HG02840 (cell line): ENCODE data around the gene ATXN10.

Source experiments
- ATAC-seq: cut with Tn5 transposase; IDR thresholded peaks from one replicate; pipeline ENCODE4 v1.9.1; 2021; ENCODE audit warnings: mild to moderate bottlenecking, moderate library complexity, moderate number of reproducible peaks; ENCODE audit not compliant: unreplicated experiment, low FRiP score

ATXN10 gene

DNA sequence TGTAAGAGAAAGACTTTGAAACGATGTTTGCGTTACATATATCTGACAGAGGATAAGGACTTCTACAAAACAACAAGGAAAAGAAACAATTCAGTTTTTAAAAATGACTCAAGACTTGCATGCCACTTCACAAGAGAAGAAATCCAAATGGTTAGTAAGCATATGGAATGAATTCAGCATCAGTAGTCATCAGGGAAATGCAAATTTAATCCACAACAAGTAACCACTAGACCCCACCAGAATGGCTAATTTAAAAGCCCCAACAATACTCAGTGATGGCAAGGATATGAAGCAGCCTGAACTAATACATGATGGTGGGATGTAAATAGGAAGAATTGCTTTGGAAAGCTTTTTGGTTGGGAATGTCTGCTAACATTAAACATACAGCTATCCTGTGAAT lies 142.6 kb downstream of the ATXN10 start:
- ATAC-seq = no peak

DNA sequence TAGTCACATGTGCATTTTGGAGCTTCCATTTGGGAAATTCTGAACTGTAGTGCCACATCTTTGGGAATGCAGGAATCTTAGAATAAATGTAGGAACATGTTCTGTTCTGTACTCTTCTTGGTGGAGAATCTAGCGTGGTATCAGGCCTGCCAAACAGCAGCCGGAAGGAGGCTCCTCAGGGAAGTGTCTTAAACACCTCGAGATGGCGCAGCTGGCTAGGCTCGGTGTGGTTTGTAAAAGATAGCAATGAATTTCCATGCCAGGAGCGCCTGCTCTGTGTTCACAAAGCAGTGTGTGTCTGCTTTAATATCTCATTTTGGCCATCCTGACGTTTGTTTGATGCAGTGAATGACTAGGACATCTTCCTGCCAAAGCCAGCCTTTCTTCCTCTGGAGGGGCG lies 145.1 kb downstream of the ATXN10 start:
- ATAC-seq = no peak

DNA sequence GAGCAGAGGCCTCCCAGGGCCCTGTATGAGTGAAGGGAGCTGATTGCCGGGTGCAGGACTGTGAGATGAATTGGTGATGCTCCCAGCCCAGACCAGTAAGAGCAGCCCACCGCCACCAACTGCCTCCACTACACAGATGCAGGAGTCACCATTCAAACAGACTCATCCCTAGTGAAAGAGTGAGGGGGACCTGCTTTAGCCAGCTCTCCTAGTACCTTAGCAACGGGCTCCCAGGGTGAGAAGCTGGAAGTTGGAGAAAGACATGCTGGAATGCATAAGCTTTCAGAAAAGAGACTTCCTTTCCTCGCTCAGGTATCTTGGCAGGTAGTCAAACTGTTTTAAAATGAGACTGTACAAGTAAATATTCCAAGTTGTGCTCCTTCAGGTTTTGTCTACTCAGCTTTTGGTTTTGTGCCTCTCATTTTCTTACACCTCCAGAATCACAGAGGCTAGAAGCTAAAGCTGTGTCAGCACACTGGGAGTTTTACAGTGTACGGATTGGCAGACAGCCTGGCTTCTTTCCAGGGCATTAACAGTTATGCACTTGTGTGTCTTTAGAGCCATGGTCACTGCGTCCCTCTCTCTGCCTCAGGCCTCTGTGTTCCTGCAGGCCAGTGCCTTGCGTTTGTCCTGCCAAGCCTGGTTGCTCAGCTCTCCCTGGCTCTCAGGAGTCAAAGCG lies 146.2 kb downstream of the ATXN10 start:
- no peak for ATAC-seq

DNA sequence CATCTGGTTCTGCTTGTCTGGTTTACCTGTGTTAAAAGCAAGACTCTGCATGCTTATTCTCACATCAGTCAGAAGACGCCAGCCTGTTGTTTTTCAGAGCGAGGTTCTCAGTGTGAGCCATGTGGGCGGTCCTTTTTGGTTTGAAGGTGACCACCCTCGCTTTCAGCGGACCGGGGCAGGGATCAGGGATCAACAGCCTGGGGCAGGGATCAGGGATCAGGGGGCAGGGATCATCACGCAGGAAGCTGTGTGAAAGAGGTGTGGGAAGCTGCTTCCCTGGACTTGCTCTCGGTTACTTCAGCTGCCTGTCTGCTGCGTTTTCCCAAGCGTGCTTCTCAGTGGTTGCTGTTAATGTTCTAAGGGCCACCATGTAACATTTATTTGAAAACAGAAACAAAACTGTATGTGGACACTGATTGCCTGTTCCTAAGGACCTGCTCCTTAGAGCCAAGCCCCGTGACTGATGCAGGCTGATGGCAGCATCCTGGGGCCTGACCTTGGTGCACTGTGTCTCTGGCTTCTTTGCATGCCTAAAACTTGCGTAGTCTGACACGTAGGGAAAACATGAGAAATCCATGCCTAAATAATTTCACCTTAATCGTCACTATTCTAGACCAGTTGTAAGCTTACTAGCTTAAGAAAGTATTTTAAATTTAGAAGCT lies 146.9 kb downstream of the ATXN10 start:
- no peak for ATAC-seq

DNA sequence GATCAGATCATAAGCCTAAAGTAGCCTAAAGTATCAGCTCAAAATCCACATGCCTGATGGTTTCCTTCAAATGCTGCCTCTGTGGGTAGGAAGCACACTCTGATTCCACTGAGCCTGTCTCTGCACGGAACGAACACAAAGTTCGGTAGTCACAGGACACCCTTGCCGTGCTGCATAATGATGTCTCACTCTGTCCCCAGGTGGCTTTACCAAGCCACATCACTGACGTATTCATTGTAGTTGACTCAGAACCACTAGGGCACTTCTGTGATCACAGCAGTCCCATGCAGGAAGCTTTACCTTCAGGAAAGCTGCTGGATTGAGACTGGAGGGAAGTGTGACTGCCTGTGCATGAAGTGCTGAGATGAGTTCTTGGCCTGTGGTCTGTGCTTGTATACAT lies 147.7 kb downstream of the ATXN10 start:
- ATAC-seq = no peak

DNA sequence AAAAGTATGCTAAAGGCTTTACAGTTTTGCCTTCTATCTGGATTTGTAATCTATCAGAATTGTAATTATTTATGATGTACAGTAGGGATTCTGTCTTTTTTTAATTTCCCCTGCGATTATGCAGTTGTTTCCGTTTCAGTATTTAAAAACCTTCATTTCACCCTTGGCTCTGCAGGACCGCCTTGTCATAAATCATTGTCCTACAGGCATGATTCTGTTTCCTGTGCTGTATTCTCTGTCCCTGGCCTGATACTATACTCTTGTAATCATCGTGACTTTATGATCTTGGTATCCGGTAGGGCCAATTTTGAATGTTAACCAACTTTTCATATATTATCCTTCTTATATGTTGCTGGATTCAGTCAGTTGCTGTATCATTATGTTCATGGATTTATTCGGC lies 151.7 kb downstream of the ATXN10 start:
- ATAC-seq = no peak

DNA sequence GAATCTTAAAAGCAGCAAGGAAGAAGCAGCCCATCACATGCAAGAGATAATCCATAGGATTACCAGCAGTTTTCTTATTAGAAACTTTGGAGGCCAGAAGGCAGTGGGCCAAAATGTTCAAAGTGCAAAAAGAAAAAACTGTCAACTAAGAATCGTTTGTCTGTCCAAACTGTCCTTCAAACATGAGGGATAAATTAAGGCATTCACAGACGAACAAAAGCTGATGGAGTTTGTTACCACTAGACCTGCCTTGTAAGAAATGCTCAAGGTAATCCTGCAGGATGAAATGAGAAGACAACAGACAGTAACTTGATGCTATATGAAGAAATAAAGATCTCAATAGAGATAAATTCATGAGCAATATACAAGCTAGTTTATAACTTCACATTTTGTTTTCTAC lies 154.9 kb downstream of the ATXN10 start:
- no peak for ATAC-seq

DNA sequence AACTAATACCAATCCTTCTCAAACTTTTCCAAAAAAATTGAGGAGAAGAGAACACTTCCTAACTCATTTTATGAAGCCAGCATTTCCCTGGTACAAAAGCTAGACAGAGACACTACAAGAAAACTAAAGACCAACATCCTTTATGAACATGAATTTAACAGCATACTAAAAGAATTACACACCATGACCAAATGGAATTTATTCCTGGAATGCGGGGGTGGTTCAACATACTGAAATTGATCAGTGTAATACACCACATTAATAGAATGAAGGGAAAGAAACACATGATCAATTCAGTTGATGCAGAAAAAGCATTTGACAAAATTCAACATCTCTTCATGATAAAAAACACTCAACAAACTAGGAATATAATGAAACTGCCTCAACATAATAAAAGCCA lies 157.2 kb downstream of the ATXN10 start:
- no peak for ATAC-seq

DNA sequence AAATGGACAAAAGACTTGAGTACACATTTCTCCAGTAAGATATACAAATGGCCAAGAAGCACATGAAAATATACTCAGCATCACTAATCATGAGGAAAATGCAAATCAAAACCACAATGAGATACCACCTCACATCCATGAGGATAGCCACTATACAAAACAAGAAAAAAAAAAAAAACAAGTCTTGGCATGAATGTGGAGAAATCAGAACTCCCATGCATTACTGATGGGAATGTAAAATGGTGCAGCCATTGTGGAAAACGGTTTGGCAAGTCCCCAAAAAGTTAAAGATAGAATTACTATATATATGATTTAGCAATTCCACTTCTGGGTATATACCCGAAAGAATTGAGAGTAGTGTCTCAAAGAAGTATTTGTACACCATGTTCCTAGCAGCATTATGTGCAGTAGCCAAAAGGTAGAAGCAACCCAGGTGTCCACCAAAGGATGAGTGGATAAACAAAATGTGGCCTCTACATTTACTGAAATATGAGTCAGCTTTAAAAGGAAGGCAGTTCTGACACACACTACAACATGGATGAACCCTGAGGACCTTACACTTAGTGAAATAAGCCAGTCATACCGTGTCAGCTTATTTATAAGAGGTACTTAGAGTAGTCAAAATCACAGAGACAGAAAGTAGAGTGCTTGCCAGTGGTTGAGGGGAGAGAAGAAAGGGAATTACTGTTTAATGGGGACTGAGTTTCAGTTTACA lies 159.1 kb downstream of the ATXN10 start:
- ATAC-seq = no peak

DNA sequence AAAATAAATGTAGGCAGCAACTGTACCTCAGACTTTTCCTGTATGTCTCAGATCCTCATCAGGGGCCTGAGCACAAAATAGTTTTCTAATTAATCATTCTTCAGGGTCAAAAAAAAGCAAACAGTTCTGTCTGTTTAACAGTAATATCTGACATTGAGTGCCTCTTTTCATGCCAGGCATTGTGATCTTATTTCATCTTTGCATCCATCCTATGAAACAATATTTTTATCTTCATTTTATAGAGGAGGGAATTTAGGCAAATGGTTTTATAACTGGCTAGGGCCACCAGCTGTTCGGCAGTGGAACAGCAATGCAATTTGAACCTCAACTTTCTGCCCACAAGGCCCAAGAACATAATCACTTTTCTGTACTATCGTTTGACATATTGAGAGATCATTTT lies 159.8 kb downstream of the ATXN10 start:
- ATAC-seq = no peak

DNA sequence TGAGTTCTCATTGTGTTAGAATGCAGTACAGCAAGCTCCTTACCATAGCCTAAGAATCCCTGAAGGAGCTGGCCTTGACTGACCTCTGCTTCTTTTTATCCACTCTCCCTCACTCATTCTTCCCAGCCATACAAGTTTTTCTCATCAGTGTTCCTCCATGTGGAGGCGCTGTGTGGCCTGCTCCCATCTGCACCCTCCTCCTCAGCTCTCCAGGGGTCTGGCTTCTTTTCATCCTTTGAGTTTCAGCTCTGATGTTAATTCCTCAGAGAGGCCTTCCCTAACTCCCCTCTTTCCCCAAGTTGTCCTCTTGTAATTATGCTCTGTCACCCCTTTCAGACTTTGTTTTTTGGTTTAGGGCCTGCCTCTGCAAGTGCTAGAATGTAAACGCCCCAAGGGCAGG lies 160.5 kb downstream of the ATXN10 start:
- ATAC-seq = no peak

DNA sequence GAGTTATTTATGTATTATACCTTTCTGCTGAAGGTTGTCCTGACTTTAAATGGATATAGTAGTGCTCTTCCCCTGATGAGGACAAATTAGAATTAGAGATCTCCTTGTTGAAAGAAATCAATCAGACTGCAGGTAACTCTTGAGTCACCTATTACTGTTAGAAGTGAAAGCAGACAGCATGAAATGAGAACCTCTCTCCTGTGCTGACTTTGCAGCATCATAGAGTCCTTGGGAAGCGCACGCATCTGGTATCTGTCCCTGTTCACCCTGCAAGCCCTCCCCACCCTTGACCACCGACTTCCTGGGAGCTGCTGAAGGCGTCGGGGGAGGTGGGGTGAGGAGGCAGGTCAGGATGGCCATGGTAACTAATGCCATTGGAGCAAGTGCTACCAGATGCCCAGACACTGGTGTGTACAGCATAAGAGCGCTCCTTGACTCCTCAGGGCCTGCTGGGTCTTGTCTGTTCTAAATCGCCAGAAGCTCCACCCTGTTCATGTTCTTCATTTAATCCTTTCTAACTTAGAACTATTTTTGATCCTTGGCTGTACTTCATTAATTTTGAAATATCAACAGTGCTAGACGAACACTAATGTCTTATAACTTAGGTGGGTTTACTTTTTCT lies 161.4 kb downstream of the ATXN10 start:
- no peak for ATAC-seq

DNA sequence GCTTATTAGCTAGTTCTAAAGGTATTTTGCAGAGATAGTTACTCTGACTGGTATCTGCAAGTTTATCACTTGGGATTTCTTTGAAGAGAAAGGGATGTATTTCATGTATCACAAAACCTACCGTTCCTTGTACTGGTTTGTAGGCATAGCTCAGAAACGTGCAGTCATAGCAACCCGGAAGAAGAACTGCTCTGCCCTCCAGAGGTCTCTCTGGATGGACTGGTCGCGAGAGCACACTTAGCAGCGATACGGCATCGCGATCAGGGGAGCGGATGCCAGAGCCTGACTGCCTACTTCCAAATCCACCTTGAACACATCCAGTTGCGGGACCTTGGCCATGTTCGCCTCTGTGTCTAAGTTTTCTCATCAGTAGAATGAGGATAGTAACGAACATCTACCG lies 162.0 kb downstream of the ATXN10 start:
- ATAC-seq = no peak

DNA sequence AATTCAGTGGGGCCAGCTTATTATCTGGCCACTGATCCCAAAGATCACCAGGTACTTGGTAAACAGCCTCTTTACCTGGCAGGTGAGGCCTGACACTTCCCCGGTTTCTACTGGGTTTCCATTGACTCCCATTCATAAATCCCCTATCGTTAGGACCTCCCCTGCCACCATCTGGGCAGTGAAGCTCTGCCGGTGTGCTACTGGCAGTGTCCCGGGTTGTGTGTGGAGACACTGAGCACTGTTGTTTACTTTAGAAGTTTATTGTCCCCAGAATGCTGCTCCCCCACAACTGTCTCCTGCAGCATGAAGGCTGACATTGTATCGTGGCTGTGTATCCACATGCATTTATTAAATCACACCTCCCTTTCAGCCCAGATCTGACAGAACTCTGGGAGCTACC lies 162.6 kb downstream of the ATXN10 start:
- no peak for ATAC-seq

DNA sequence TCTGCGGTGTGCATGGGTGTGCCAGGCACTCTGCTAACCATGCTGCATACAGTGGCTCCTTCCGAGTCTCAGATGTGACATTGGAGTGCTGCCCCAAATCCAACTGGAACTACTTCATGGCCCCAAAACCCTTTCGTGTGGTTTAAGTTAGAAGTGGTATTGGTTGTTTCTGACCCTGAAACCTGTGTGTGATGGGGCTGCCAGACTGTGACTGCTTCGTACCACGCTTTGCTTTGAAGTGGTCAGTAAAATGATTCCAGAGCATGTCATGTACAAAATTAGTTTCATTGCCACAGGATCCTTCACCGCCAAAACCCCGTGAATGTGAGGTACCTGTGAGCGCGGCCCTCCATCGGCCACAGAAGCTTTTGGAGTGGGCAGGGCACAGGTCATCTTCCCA lies 163.2 kb downstream of the ATXN10 start:
- ATAC-seq = no peak

DNA sequence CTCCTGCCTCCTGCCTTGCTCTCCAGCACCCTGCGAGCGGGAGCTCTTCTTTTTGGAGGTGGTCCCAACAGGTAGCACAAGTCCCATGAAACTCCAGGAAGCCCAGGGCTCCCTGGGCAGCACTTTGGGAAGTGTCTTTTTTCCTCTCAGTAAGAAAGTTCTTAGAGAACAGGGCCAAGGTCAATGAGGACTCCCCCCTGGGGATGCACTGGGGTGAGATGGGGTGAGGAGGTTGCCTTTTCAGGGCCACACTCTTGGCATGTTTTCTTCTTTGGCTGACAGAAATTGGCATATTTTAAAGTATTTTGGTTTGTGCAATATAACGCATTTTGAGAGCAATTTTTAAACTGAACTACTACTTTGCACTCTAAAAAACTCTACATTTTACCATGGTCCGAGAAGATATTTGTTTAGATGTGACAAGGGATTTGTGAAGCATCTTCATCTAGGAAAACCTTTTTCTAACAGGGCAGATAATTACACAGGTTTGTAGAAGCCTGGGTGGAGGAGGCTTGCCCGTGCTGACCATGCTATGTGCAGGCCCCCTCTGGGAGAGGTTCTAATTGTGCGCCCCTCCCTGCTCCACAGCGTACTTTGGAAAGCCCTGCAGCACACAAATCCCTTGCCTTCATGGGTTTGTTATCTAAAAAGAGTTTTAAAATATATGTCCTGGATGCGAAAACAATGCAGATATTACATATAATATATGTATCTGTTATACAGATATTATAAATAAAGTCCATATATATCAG lies 165.0 kb downstream of the ATXN10 start:
- ATAC-seq = no peak

DNA sequence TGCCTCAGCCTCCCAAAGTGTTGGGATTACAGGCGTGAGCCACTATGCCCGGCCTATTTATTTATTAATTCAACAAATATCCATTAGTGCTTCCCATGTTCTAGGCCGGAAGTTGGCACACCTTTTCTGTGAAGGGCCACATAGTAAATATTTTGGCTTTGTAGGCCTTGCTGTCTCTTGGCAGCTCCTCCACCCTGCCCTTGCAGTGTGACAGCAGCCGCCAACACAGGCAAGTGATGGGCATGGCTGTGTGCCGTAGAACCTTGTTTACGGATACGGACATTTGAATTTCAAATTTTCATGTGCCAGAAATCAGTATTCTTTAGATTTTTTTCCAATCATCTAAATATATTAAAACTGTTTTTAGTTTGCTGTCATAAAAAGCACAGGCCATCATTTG lies 165.9 kb downstream of the ATXN10 start:
- ATAC-seq = no peak

DNA sequence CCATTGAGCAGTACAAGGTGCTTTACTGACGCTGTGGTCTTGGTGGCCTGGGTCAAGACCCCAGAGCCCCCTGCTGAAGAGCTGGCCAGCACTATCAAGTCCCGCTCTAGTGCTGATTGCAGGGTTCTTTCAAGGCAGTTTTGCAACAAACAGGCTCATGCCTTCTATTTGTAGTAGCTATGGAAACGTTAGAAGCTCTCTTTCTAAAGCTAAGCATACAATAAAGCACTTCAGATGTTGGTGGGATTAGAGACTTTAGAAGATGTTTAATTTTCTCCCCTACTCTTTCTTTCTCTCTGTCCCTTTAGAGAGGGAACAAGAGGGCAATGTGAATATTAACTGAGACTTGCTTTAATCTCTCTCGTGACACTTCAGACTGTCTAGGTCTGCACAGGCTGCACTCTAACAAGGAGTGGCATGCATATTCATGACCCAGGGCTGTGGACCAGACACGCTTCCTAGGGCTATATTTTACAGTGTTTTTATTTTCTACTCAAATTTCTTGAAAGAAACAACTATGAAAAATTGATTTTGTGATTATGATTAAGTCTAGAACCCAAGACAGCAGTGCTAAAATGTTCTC lies 166.8 kb downstream of the ATXN10 start:
- ATAC-seq = no peak

DNA sequence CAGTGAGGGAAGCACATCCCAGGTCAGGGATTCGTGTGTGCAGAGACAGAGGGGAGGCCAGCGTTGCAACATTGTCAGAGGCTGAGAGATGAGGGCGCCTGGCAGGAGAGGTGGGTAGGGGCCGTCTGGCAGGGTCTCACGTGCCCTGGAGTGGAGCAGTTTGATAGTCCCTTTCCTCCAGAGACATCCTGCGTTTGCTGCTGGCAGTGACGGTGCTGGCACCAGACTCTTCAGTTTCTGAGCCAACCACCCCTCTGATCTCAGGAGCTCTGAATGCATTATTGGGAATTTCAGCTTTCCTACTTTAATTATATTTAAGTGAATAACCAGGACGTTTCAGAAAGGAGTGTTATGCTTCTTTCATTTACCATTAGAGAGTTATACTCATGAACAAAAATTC lies 168.8 kb downstream of the ATXN10 start:
- ATAC-seq = no peak

DNA sequence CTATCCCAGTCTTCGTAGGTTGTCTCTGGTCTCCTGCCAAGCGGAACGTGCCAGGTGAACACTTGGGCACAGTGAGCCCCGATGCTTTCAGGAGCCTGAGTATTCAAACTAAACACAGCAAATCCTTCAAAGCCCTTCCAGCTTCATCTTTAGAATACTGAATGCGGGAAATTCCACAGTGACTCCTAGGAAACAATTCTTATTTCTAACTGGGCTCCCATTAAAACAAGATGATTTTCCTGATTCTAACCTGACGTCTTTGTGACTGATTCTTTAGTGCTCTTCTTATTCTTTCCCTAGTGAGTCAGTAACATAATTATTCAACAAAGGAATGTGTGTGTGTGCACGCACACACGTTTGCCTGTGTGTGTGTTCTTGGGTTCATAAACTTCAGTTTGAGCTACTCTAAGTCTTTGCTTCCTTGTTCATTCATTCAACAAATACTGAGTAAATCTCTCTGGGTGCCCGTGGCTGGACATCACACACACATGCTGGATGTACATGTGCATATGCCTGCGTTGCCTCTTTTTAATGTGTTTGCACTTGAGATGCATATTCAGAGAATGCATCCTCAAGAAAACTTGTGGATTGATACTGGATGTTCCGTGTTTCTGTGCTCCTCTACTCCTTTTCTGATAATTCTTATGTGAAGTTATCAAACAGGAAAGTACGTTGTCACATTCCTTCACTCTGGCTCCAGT lies 170.8 kb downstream of the ATXN10 start:
- no peak for ATAC-seq
